GM23338 (cell line): ENCODE results near the gene NCKAP5. TPM values are rescaled to one million over a fixed set of nuclear protein-coding genes. Genes with fewer than 3 reads are reported as not detected.

Source experiments
- ATAC-seq: fragments of 200-7000 bp; cut with Tn5 transposase; 3 replicates; pipeline ENCODE4 v1.9.1; 2020
- DNase-seq: peaks from one replicate; pipeline ENCODE4 v3.0.0-alpha.2; 2015; ENCODE audit warnings: low spot score
- H2AFZ ChIP-seq: fragments of 200-600 bp; sonication (generic); 2 replicates; pipeline ENCODE4 v1.8.0; 2016; ENCODE audit warnings: antibody characterized with exemption, mild to moderate bottlenecking, moderate library complexity
- H3F3A ChIP-seq: fragments of 200-600 bp; sonication (generic); replicated peaks from 2 replicates; pipeline ENCODE4 v1.8.0; 2017; ENCODE audit warnings: antibody characterized with exemption, mixed run types, low read depth
- H3K27ac ChIP-seq: fragments of 200-600 bp; sonication (generic); 2 replicates; pipeline ENCODE4 v1.6.1; 2016; ENCODE audit warnings: low read depth
- H3K27me3 ChIP-seq: fragments of 200-600 bp; sonication (generic); 2 replicates; pipeline ENCODE4 v1.8.0; 2016; ENCODE audit warnings: mild to moderate bottlenecking, mixed run types, moderate library complexity; ENCODE audit not compliant: insufficient read depth
- H3K36me3 ChIP-seq: fragments of 200-600 bp; sonication (generic); 2 replicates; pipeline ENCODE4 v1.8.0; 2016; ENCODE audit warnings: mild to moderate bottlenecking; ENCODE audit not compliant: insufficient read depth
- H3K4me1 ChIP-seq: fragments of 200-600 bp; sonication (generic); 2 replicates; pipeline ENCODE4 v1.8.0; 2016; ENCODE audit warnings: mild to moderate bottlenecking, moderate library complexity; ENCODE audit not compliant: insufficient read depth
- H3K4me2 ChIP-seq: fragments of 200-600 bp; sonication (generic); 2 replicates; pipeline ENCODE4 v1.7.1; 2017; ENCODE audit warnings: mixed run types
- H3K4me3 ChIP-seq: fragments of 200-600 bp; sonication (generic); 2 replicates; pipeline ENCODE4 v1.6.1; 2016; ENCODE audit warnings: mixed run types
- H3K79me2 ChIP-seq: fragments of 200-600 bp; sonication (generic); replicated peaks from 2 replicates; pipeline ENCODE4 v1.8.0; 2017; ENCODE audit warnings: mild to moderate bottlenecking; ENCODE audit not compliant: insufficient read depth
- H3K9me2 ChIP-seq: fragments of 200-600 bp; sonication (generic); 2 replicates; pipeline ENCODE4 v1.8.0; 2017; ENCODE audit not compliant: insufficient read depth
- H4K20me1 ChIP-seq: fragments of 200-600 bp; sonication (generic); replicated peaks from 2 replicates; pipeline ENCODE4 v1.8.0; 2017; ENCODE audit warnings: mild to moderate bottlenecking; ENCODE audit not compliant: insufficient read depth
- H3K27ac Mint-ChIP-seq: 2 replicates; pipeline ENCODE4 v1.8.0; 2020; ENCODE audit warnings: inconsistent platforms, mild to moderate bottlenecking, moderate library complexity, mixed read lengths
- H3K27me3 Mint-ChIP-seq: 3 replicates; pipeline ENCODE4 v1.8.0; 2022; ENCODE audit warnings: low read depth, mild to moderate bottlenecking, moderate library complexity, mixed read lengths, inconsistent platforms; ENCODE audit not compliant: insufficient read depth, poor library complexity
- H3K36me3 Mint-ChIP-seq: 3 replicates; pipeline ENCODE4 v1.8.0; 2021; ENCODE audit warnings: low read depth, mild to moderate bottlenecking, inconsistent platforms, moderate library complexity, mixed read lengths
- H3K4me1 Mint-ChIP-seq: 3 replicates; pipeline ENCODE4 v1.8.0; 2020; ENCODE audit warnings: mild to moderate bottlenecking, inconsistent platforms, mixed read lengths
- H3K4me3 Mint-ChIP-seq: 3 replicates; pipeline ENCODE4 v1.8.0; 2021; ENCODE audit warnings: moderate library complexity, mild to moderate bottlenecking, inconsistent platforms, mixed read lengths
- H3K9me3 Mint-ChIP-seq: 3 replicates; pipeline ENCODE4 v1.8.0; 2020; ENCODE audit warnings: moderate library complexity, mild to moderate bottlenecking, inconsistent platforms, mixed read lengths
- CREB1 ChIP-seq: fragments of 250-450 bp; sonication (Bioruptor Pico); IDR thresholded peaks from 2 replicates; pipeline ENCODE4 v1.5.0; 2020; ENCODE audit warnings: low read depth, mild to moderate bottlenecking, moderate library complexity
- ETS1 ChIP-seq: IDR thresholded peaks from 2 replicates; pipeline ENCODE4 v1.6.1; 2016; ENCODE audit warnings: antibody characterized with exemption
- EZH2 ChIP-seq: fragments of 200-600 bp; sonication (generic); IDR thresholded peaks from one replicate; pipeline ENCODE4 v1.8.0; 2017; ENCODE audit warnings: antibody characterized with exemption, mild to moderate bottlenecking, low read depth; ENCODE audit not compliant: unreplicated experiment
- JUNB ChIP-seq: IDR thresholded peaks from one replicate; pipeline ENCODE4 v1.6.1; 2016; ENCODE audit warnings: antibody characterized with exemption; ENCODE audit not compliant: unreplicated experiment
- NANOG ChIP-seq: IDR thresholded peaks from 2 replicates; pipeline ENCODE4 v1.6.1; 2016; ENCODE audit warnings: antibody characterized with exemption, borderline replicate concordance
- ZNF114 ChIP-seq: fragments of 250-450 bp; sonication (Bioruptor Pico); IDR thresholded peaks from 2 replicates; pipeline ENCODE4 v1.5.0; 2020; ENCODE audit warnings: mild to moderate bottlenecking, moderate library complexity
- ZNF462 ChIP-seq: fragments of 250-450 bp; sonication (Bioruptor Pico); IDR thresholded peaks from 2 replicates; pipeline ENCODE4 v1.5.0; 2020; ENCODE audit warnings: mild to moderate bottlenecking, moderate library complexity
- polyA plus RNA-seq: library from polyadenylated mRNA; unstranded; fragments of >200 nt; fragmentation: Nextera tagmentation; extraction: Ambion mirVana; gene quantifications from 2 replicates; pipeline ENCODE4 v1.2.1, GENCODE V29; 2016
- total RNA-seq: library from RNA; depleted of rRNA; stranded (reverse); fragments of >200 nt; shearing (Covaris generic); gene quantifications from 2 replicates; pipeline ENCODE4 v1.2.3, GENCODE V29; 2014

The NCKAP5 gene
- total and polyA plus RNA-seq, 2 experiments from 2014 or later = 0.34 to 0.73 TPM

- no peaks in the 10 kb centered on the region for H3K79me2 ChIP-seq
- Mint-ChIP-seq H3K36me3 (no peaks in the 10 kb centered on the region), H3K4me3 (no peak overlapping the region), H3K4me1 (no peaks in the 10 kb centered on the region), H3K27me3 (no peaks in the 10 kb centered on the region), H3K27ac (no peak overlapping the region), H3K9me3 (no peaks in the 10 kb centered on the region)
- ATAC-seq (no peak), DNase-seq (no peak)
- no peak overlapping the region for H3K4me2 ChIP-seq
- no peaks in the 10 kb centered on the region for H4K20me1 ChIP-seq
- H3K36me3 ChIP-seq = no peaks in the 10 kb centered on the region
- H3K9me2 ChIP-seq = no peaks in the 10 kb centered on the region
- H3K27ac ChIP-seq = no peak overlapping the region
- H3K27me3 ChIP-seq = no peaks in the 10 kb centered on the region
- TF ChIP-seq ZNF462 (CRISPR knock-in tag) = no peak
- no peak for TF ChIP-seq ETS1
- TF ChIP-seq CREB1 (CRISPR knock-in tag) = no peak
- TF ChIP-seq EZH2 = no peak
- no peak for TF ChIP-seq ZNF114 (CRISPR knock-in tag)
- no peak for TF ChIP-seq JUNB
- TF ChIP-seq NANOG = no peak
- H3K4me1 ChIP-seq = no peaks in the 10 kb centered on the region
- no peaks in the 10 kb centered on the region for H3F3A ChIP-seq
- H2AFZ ChIP-seq = no peak overlapping the region
- no peak overlapping the region for H3K4me3 ChIP-seq
Observed at GRCh38 chr2:132958887-132959286, 609.4 kb downstream of the NCKAP5 start.
